ENCODE results near the gene FOSB.

FOSB gene

DNA sequence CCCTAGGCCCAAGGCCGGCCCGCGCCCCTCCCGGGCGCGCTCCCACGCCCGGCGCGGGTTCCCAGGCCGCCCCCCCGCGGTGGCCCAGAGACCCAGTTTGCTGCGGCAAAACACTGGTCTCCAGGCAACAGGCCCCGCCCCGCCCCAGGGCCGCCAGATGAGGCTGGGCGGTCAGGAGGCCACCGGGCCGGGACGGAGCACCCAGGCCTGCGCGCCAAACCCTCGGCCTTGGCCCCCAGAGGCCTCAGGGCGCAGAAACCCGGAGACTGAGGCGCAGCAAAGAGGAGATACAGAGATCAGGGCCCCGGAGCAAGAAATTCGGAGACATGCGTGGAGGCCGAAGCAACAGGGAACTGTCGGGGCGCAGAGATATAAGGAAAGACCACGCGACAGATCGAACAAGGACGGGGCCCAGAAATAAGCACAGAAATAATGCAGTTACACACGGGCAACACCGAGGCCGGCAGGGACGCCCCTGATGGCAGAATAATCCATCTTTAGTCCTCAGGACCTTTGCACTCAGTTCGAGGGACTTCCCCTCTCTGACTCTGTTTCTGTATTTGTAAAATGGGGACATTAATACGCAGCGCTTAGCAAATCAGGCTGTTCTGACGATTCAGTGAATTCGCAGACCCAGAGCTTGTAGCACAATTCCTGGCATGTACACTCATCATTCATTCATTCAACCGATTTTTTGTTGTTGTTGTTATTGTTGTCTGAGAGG, 23.3 kb upstream of the FOSB start:
- Histone ChIP-seq H3K27me3 (no peaks in the 10 kb centered on the region), H3K9me3 (replicated peaks in 1 of 11) (no peaks in the 10 kb centered on the region), H3K36me3 (no peaks in the 10 kb centered on the region), H4K20me1 (no peaks in the 10 kb centered on the region), H3K4me1 (peaks cover 39 to 84% (median 66%) of the 10 kb centered on the region in 10 experiments), H3K9ac (peak overlapping the region; percentile 72 to 88 (median 83); a peak in 21 of 22 replicates), H3K4me3 (peak overlapping the region; percentile 33 to 67 (median 54); a peak in 17 of 20 replicates), H3K4me2 (peak overlapping the region; percentile 82 to 97 (median 90)), H3K27ac (peak overlapping the region; percentile 63 to 94 (median 92))
- no peak for TF ChIP-seq Cebpa-rat (IDR thresholded peaks at IDR 0.05)

DNA sequence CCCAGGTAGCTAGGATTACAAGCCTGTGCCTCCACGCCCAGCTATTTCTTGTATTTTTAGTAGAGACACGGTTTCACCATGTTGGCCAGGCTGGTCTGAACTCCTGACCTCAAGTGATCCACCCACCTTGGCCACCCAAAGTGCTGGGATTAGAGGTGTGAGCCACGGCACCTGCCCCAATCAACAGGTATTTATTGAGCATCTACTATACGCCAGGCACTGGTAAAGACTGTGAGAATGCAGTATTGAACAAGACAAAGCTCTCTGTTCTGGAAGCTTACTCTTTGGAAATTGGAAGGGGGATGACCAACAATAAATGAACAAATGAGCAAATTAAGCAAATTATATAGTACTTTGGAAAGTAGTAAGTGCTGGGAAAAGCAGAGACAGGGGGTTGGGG, 22.7 kb upstream of the FOSB start:
- Histone ChIP-seq H3K4me2 (peak overlapping the region; percentile 82 to 97 (median 90)), H3K9ac (peak overlapping the region in 8 of 11 experiments; percentile 81 to 88 (median 84); a peak in 12 of 22 replicates), H3K9me3 (replicated peaks in 1 of 11) (no peaks in the 10 kb centered on the region), H4K20me1 (no peaks in the 10 kb centered on the region), H3K36me3 (no peaks in the 10 kb centered on the region), H3K27me3 (no peaks in the 10 kb centered on the region), H3K27ac (peak overlapping the region in 8 of 11 experiments; percentile 90 to 94 (median 93); a peak in 16 of 22 replicates), H3K4me1 (peaks cover 44 to 87% (median 70%) of the 10 kb centered on the region in 10 experiments), H3K4me3 (peak overlapping the region in 3 of 10 experiments; percentile 51 to 62 (median 56); a peak in 3 of 20 replicates)
- no peak for TF ChIP-seq Cebpa-rat (IDR thresholded peaks at IDR 0.05)

- Histone ChIP-seq H3K9me3 (replicated peaks in 1 of 11) (no peaks in the 10 kb centered on the region), H3K4me1 (peaks cover 37 to 82% (median 66%) of the 10 kb centered on the region in 10 experiments), H3K4me2 (peak overlapping the region in 2 of 11 experiments; percentile 90 to 97; a peak in 1 of 22 replicates), H3K9ac (no peak overlapping the region), H4K20me1 (no peaks in the 10 kb centered on the region), H3K4me3 (no peak overlapping the region), H3K27ac (0 out of 22 replicates have a peak overlapping the region, but pooled peaks of 1 of the 11 experiments have one; percentile 92), H3K36me3 (no peaks in the 10 kb centered on the region), H3K27me3 (no peaks in the 10 kb centered on the region)
- TF ChIP-seq Cebpa-rat (IDR thresholded peaks at IDR 0.05), result no peak
Measured at GRCh38 chr19:45446295-45446694, 21.5 kb upstream of the FOSB start.

DNA sequence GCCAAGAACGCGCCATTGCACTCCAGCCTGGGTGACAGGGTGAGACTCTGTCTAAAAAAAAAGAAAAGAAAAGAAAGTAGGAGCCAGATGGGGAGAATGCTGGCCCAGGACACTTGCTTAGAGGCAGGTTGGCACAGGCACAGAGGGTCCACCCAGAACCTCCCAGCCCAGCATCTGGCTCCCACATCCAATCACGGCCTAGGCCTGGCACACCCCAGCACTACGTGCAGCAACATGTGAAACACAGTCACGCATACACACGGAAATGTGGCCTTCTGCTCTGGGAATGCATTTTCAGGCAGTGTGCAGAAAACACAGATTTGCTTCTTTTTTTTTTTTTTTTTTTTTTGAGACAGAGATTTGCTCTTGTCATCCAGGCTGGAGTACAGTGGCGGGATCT, 20.9 kb upstream of the FOSB start:
- Histone ChIP-seq H3K4me3 (no peak overlapping the region), H3K4me1 (peaks cover 43 to 82% (median 66%) of the 10 kb centered on the region in 10 experiments), H3K36me3 (no peaks in the 10 kb centered on the region), H3K27me3 (no peaks in the 10 kb centered on the region), H3K4me2 (no peak overlapping the region), H3K9me3 (replicated peaks in 1 of 11) (no peaks in the 10 kb centered on the region), H3K27ac (no peak overlapping the region), H4K20me1 (no peaks in the 10 kb centered on the region), H3K9ac (no peak overlapping the region)
- no peak for TF ChIP-seq Cebpa-rat (IDR thresholded peaks at IDR 0.05)

- H3K27ac ChIP-seq, result no peak overlapping the region
- H3K27me3 ChIP-seq, result no peaks in the 10 kb centered on the region
- H3K4me2 ChIP-seq, result peak overlapping the region in 3 of 11 experiments; percentile 90 to 99 (median 97); a peak in 2 of 22 replicates
- H3K9ac ChIP-seq, result peak overlapping the region in 1 of 11 experiments; percentile 27; a peak in 1 of 22 replicates
- H3K36me3 ChIP-seq, result no peaks in the 10 kb centered on the region
- H3K9me3 ChIP-seq (replicated peaks in 1 of 11), result no peaks in the 10 kb centered on the region
- no peaks in the 10 kb centered on the region for H4K20me1 ChIP-seq
- no peak overlapping the region for H3K4me3 ChIP-seq
- no peak for TF ChIP-seq Cebpa-rat (IDR thresholded peaks at IDR 0.05)
- H3K4me1 ChIP-seq, result peaks cover 32 to 81% (median 62%) of the 10 kb centered on the region in 10 experiments
Measured at GRCh38 chr19:45448425-45448756, 19.4 kb upstream of the FOSB start.

GRCh38 chr19:45448887-45449299, 18.9 kb upstream of the FOSB start:
- Histone ChIP-seq H3K4me1 (peaks cover 30 to 82% (median 66%) of the 10 kb centered on the region in 10 experiments), H3K9me3 (replicated peaks in 1 of 11) (no peaks in the 10 kb centered on the region), H4K20me1 (no peaks in the 10 kb centered on the region), H3K36me3 (no peaks in the 10 kb centered on the region), H3K27me3 (no peaks in the 10 kb centered on the region), H3K27ac (peak overlapping the region in 3 of 11 experiments; percentile 79 to 97 (median 81); a peak in 1 of 22 replicates), H3K9ac (peak overlapping the region in 1 of 11 experiments; percentile 78; a peak in 1 of 22 replicates), H3K4me3 (no peak overlapping the region), H3K4me2 (peak overlapping the region; percentile 81 to 99 (median 96); a peak in 21 of 22 replicates)
- TF ChIP-seq Cebpa-rat (IDR thresholded peaks at IDR 0.05), result no peak

GRCh38 chr19:45450012-45450333, 17.8 kb upstream of the FOSB start:
- Histone ChIP-seq H3K4me3 (peak overlapping the region; percentile 61 to 77 (median 69)), H4K20me1 (no peaks in the 10 kb centered on the region), H3K36me3 (no peaks in the 10 kb centered on the region), H3K27ac (peak overlapping the region; percentile 70 to 97 (median 81)), H3K4me1 (peaks cover 34 to 85% (median 69%) of the 10 kb centered on the region in 10 experiments), H3K4me2 (peak overlapping the region; percentile 81 to 99 (median 96)), H3K9ac (peak overlapping the region; percentile 70 to 95 (median 79)), H3K27me3 (no peaks in the 10 kb centered on the region), H3K9me3 (replicated peaks in 1 of 11) (no peaks in the 10 kb centered on the region)
- TF ChIP-seq Cebpa-rat (IDR thresholded peaks at IDR 0.05), result no peak

GRCh38 chr19:45451131-45451849, 16.5 kb upstream of the FOSB start:
- Histone ChIP-seq H3K27ac (peak overlapping the region; percentile 63 to 97 (median 79)), H3K36me3 (no peaks in the 10 kb centered on the region), H3K4me2 (peak overlapping the region; percentile 81 to 99 (median 97)), H3K9me3 (replicated peaks in 1 of 11) (no peaks in the 10 kb centered on the region), H3K9ac (peak overlapping the region; percentile 66 to 95 (median 78)), H4K20me1 (0 out of 22 replicates have a peak, but pooled peaks cover 0 to 4% (median 0%) of the 10 kb centered on the region in 11 experiments), H3K4me3 (peak overlapping the region; percentile 61 to 77 (median 69)), H3K4me1 (peaks cover 45 to 86% (median 71%) of the 10 kb centered on the region in 10 experiments), H3K27me3 (no peaks in the 10 kb centered on the region)
- no peak for TF ChIP-seq Cebpa-rat (IDR thresholded peaks at IDR 0.05)

All from BLaER1 treated with 17β-estradiol and CSF1 and Interleukin-3, amounts not matched to agents 10 nM and 100 nM (cell line).